AG10803 (cell line): Measurements from ENCODE around the gene MED29.

Experiments used
- DNase-seq: peaks from one replicate; pipeline ENCODE4 v3.0.0; 2010; ENCODE audit warnings: low read depth
- H3K4me3 ChIP-seq: 2 replicates; pipeline ENCODE4 v1.5.1; 2011; ENCODE audit warnings: mild to moderate bottlenecking, low read length, control low read depth
- TF ChIP-seq, protein P1 (sequence below): conservative IDR thresholded peaks from 2 replicates; pipeline ENCODE4 v1.5.1; 2011; ENCODE audit warnings: mild to moderate bottlenecking, low read length, control low read depth, inconsistent platforms

The MED29 gene

DNA sequence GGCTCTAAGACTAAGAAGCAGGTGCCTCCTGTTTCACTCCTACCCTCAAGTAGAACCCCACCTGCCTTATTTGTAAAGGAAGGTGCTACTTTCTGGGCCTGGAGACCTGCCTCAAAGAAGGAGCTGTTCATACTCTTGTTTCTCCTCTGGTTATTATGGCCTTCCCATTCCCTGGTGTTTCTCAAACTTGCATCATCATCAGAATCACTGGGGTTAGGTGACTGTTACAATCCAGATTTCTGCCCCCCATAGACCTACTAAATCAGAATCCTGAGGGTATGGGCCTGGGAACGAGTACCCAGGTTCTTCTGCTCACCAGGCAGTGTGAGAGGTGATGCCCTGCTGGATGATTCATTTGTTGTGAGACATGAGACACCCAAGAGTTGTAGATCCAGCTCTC, 30.6 kb upstream of the MED29 start:
- DNase-seq, result no peak
- TF ChIP-seq, protein P1, sequence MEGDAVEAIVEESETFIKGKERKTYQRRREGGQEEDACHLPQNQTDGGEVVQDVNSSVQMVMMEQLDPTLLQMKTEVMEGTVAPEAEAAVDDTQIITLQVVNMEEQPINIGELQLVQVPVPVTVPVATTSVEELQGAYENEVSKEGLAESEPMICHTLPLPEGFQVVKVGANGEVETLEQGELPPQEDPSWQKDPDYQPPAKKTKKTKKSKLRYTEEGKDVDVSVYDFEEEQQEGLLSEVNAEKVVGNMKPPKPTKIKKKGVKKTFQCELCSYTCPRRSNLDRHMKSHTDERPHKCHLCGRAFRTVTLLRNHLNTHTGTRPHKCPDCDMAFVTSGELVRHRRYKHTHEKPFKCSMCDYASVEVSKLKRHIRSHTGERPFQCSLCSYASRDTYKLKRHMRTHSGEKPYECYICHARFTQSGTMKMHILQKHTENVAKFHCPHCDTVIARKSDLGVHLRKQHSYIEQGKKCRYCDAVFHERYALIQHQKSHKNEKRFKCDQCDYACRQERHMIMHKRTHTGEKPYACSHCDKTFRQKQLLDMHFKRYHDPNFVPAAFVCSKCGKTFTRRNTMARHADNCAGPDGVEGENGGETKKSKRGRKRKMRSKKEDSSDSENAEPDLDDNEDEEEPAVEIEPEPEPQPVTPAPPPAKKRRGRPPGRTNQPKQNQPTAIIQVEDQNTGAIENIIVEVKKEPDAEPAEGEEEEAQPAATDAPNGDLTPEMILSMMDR, result no peak
- no peak overlapping the region for H3K4me3 ChIP-seq

GRCh38 chr19:39362682-39363657, 28.2 kb upstream of the MED29 start:
- TF ChIP-seq, protein P1, result no peak
- H3K4me3 ChIP-seq, result no peak overlapping the region
- peak; percentile 63 for DNase-seq

DNA sequence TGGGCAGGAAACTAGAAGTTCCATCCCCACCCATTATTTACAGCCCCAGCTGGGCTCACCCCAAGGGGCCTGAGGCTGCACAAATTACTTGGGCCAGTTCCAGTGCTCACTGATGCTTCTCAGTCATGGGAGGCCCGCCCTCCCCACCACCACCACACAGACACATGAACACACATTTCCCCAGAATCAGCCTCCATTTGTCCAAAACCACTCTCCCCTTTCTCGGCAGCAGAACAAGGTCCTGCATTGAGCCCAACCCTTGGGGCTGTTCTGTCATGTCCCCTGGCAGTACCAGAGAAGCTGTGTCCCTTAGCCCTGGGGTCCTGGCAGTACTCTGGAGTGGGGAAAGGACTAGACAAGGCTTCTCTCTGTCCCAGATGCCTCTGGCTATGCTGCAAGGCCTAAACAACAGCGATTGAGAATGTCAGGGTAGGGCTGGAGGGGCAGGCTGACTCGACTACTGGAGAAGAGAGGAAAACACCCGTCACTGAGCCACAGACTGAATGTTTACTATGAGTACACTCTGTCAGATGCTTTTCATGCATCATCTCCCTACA, 27.2 kb upstream of the MED29 start:
- TF ChIP-seq, protein P1, result no peak
- no peak overlapping the region for H3K4me3 ChIP-seq
- peak; percentile 75 for DNase-seq

- TF ChIP-seq, protein P1, result no peak
- no peak for DNase-seq
Measured at GRCh38 chr19:39365531-39365930, 25.6 kb upstream of the MED29 start.

GRCh38 chr19:39369200-39369599, 22.0 kb upstream of the MED29 start:
- DNase-seq, result no peak
- TF ChIP-seq, protein P1, result no peak
- no peak overlapping the region for H3K4me3 ChIP-seq

More at GRCh38 chr19:39365531-39365930, 25.6 kb upstream of the MED29 start:
- no peak overlapping the region for H3K4me3 ChIP-seq

DNA sequence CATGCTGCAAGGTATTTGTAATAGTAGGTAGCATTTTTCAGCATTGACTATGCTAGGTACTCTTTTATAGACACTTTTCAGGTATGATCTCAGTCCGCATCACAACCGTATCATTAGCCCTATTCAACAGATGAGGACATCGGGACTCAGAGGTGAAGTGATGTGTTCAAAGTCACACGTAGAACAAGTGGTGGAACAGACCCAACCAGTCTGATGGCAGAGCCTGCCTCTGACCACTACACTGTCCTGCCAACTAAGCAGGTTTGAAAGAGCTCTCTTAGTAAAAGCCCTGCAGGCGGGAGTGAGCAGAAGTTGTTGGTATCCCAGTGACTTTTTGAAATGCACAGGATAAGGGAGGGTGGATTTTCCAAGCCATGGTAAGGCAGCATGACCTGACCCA, 20.4 kb upstream of the MED29 start:
- H3K4me3 ChIP-seq, result no peak overlapping the region
- TF ChIP-seq, protein P1, result no peak
- DNase-seq, result no peak
